NCI-H2081 treated with DMSO at 0.1 percent for 48 hours (cell line): Measurements from ENCODE around the gene FOXD4L6.
"Not testable (repeated sequence)": the region's sequence is repeated elsewhere in the genome, so short reads cannot be mapped to it uniquely, and the experiment has no call there.

ENCODE experiments used
- DNase-seq: peaks from one replicate; lab custom pipeline; 2025; lab: John Stamatoyannopoulos, UW

Gene FOXD4L6

DNA sequence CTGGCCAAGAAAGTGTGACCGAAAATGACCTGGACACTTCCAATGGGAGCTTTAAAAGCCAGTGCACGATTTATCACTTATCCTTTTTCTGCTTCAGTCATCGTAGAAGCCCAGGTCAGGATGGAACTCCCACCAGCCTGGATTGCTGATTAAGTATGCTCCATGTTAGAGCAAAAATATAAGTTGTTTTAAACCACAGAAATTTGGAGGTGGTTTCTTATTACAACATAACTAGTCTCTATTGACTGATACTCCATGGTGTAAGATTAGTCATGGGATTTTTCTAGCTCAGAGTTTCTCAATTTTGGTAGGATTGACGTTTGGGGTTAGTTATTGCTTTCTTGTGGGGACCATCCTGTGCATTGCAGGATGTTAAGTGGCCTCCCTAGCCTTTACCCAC, 29.7 kb downstream of the FOXD4L6 start:
- DNase-seq = not testable (repeated sequence)

DNA sequence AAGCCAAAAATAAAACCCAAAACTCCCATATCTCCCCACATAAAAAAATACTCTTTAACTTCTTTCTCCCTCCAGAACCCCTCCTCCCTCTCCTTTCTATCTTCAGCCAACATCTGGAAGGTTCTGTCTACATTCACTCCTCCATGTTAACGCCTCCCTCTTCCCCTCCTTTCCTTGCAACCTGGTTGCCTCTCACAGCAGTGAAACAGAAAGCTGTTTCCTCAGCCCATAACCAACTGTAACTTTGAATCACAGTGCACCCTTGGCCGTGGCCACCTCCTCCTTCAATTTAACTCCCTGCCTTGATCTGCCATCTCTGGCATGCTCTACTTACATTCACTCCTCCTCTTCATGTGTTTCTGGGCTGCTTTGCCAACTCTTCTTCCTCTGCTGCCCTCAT, 33.4 kb downstream of the FOXD4L6 start:
- DNase-seq = not testable (repeated sequence)

DNA sequence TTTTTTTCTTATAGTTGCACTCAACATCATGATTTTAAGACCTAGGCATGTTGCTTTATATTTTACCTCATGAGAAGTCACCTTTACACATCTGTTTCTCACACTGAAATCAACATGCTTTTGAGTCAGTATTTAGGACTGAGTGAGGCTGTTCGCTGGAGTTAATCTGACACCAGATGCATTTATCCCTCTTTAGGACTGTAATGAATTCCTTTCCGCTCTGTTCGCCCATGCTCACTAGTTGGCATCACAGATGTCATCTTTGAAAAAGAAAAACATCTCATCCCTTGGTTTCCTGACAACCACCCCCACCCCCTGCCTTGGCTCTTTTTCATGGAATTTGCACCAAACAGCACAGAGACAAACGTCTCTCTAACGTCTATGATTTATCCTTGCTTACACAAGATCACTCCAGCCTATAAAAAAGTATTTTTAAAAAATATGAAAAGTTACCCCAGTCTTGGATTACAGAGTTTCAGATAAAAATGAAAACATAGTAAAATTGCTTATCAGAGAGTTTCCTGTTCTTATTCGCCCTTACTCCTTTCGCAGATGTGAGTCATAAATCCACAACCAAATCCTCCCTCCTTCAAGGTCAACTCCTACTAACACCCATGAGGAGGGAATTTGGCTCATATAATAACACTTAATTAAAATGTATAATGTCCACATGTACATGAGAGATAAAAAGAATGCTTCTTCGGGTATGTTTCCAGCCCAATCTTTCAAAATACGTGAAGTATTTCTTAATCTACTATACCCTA, 34.3 kb downstream of the FOXD4L6 start:
- not testable (repeated sequence) for DNase-seq

DNA sequence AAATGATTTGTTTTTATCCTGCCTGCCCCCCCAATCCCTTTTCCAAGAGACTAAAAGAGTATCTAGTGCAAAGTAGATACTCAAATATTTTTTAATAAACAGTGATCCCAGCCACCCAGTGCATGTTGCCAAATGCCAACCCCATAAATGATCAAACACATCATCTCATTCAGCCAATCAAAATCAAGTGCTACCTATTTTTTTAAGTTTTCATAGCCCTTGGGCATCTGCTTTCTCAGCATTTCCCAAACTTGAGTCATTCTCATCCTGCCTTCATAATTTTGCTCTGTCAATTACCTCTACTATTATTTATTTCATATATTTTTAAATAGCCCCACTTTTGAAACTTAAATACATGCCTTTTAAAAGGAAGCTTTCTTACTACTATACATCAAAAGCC, 37.6 kb downstream of the FOXD4L6 start:
- DNase-seq = not testable (repeated sequence)

DNA sequence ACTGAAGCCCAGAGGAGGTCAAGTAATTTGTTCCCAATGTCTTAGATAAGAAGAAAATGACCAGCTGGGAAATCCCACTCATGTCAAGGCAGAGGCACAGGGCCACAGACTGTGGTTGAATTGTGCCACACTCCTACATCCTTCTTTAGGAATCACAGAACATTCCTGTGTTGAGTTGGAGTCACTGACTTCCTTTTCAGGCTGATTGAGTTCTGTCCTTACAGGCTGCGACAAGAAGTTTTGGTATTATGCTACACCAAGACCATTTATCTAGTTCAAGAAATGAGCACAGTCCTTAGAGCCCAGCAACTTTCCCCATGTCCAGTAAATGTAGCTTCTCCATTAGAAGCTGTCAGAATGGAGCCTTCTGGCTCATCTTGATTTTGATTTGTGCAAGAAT, 38.1 kb downstream of the FOXD4L6 start:
- not testable (repeated sequence) for DNase-seq

DNA sequence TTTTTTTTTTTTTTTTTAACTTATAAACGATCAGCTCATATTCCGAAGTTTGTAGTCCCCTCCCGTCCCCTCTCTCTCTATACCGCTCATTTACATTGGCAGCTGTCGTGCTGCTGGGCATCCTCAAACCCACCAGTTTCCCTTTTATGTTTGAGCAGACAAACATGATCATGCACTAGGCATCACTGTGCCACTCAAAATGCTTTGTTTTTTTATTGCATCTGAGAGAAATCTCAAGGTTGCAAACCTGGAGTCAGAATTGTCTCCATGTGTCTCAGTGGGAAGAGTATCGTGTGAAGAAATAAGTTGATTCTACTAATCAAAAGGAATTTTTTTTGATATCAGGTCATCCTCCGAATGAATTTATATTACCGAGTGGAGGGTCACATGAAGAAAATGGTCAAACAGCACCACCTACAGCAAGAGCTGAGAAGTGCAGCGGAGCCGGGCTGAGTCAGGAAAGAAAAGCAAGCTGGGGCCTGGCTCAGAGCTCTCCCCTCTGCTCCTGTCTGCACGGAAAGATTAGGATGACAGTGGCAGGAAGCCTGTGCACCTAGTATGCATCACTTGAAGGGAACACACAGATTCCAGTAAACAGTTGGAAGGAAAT, 39.9 kb downstream of the FOXD4L6 start:
- DNase-seq = not testable (repeated sequence)

DNA sequence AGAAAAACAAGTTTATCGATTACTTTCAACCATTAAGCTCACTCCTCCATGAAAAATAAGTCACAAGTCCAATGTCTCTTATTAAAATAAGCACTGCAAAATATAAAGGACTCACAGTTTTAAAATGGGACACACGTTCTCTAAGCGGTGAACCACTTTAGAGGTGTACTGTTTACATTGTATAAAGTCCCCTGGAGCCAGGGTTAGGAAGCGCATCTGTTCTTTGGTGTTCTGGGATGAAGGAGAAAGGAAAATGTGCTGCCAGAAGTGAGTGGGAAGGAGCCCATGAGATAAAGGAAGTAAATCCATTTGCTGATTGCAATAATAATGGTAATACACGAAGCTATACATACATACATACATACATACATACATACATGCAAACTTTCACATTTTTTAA, 40.6 kb downstream of the FOXD4L6 start:
- DNase-seq = not testable (repeated sequence)

DNA sequence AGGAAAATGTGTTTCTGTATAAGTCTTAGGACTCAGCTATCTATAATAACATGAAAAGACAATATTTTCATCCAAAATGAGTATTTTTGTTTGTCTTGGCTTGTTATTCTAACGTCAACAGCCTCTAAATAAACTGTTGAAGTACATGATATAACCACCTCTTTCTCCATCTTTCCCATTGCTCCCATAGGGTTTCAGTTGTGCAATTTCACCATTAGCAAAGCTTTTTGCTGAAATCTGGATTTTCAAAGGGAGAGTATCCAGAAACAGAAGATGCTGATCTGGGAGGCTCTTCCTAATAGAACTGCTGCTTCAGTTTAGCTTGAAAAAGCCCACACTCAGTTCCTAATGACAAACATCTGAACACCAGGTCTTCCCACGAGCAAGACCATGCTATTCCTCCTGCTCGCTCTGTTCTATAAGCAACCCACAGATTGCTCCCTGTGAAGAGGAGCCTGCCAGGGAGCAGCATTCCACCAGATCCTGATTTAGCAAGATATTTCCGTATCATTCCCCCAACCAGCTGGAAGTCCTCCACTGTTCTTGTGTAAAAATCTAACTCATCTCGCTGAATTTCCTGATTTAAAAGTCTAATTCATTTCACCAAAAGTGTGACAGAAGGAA, 41.2 kb downstream of the FOXD4L6 start:
- DNase-seq = not testable (repeated sequence)

DNA sequence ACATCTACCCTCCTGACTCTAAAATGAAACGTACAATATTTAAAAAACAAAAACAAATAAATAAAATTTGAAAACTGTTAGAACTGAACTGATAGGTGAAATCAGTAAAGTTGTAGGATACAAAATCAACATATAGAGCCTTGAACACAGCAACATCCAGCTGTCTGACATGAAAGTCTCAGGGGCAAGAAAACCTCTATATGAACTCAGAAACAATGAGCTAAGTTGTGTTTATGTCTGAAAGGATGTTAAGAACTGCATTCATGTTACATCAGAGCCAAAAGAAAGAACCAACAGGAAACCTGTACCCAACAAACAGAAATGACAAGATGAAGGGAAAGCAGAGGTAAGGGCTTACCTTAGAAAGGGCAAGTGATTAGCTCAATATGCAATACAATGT, 41.8 kb downstream of the FOXD4L6 start:
- DNase-seq = not testable (repeated sequence)

DNA sequence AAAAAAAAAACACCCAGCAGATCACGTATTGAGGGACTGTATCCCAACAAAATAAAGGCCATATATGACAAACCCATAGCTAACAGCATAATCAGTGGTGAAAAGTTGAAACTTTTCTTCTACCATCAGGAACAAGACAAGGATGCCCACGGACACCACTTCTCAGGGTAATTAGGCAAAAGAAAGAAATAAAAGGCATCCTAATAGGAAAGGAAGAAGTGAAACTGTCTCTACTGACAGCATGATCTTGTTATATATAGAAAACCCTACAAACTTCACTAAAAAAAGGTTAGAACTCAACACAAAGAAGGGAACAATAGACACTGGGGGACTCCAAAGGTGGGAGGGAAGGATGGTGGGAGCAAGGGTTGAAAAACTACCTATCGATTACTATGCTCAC, 42.3 kb downstream of the FOXD4L6 start:
- not testable (repeated sequence) for DNase-seq

DNA sequence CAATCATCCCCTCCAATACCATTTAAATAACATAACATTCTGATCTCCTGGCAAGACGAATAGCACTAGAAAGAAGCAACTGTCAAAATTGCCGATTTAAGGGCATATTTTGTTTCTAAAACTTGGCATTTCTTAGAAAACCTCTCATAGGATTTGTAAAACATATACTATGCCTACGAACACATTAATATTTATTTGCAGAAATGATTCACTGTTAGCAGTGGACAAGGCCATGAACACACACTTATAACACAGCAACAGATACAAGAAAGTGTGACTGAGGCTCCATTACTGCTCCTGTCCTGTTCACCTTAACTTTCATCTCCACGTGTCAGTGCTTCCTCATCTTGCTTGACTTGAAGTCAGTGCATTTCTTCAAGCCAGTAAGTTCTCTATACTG, 46.1 kb downstream of the FOXD4L6 start:
- not testable (repeated sequence) for DNase-seq

DNA sequence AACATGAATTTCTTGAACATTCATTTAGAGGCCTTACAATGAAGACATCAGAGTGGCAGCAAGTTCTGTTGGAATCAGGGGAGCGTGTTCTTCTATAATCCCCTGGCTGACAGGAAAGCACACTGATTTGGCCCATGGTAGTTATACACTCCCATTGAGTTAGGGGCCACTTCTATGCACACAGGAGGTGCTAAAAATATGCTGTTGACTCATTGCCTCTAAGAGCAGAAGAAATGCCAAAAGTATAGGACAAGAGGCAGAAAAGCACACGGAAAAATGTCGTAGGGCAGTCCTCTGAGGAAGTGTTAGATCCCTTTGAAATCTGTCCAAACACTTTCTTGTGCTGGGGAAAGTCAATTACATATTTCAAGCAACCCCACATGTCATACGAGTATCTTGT, 49.0 kb downstream of the FOXD4L6 start:
- DNase-seq = not testable (repeated sequence)

DNA sequence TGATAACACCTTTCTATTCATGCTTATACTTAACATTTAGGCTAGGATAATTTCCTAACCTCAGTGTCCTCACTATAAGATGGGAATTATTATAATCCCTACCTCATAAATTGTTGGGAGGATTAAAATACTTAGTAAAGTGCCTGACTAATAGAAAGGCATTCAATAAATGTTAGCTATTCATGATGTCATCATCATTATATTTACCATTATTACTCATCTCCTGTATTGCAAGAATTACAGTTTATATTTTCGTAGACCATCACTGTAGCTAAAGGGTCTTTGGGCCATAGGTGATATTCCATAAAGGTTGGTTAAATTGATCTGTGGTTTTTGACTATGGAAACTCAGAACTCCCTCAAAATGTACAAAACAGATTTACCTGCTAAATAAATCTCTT, 50.9 kb downstream of the FOXD4L6 start:
- DNase-seq = not testable (repeated sequence)
